A549 (cell line): ENCODE results near the gene LMOD1. TPM values are rescaled to one million over a fixed set of nuclear protein-coding genes. Genes with fewer than 3 reads are reported as not detected.

Source experiments
- ATAC-seq, 2 experiments: fragments of 200-7000 bp in 1 of 2; fragments of >200 bp in 1 of 2; cut with Nextera tagmentation in 1 of 2; cut with Tn5 transposase in 1 of 2; 3 replicates each; pipeline versions ENCODE4 v1.8.0 to v1.9.1; 2018 to 2020; ENCODE audit warnings: mild to moderate bottlenecking in 1 of 2, moderate library complexity in 1 of 2
- CTCF ChIA-PET: fragments of 300-600 bp; sonication (Branson Sonifier 250); formaldehyde crosslinking; extraction: SDS; loops from one replicate; lab custom pipeline; 2021; ENCODE audit warnings: antibody characterized with exemption, inconsistent platforms; lab: Yijun Ruan, JAX
- POLR2A ChIA-PET: fragments of 350-600 bp; formaldehyde crosslinking; extraction: SDS; loops from one replicate; lab custom pipeline; 2021; ENCODE audit warnings: antibody characterized with exemption, inconsistent platforms; lab: Yijun Ruan, JAX
- DNase-seq, 2 experiments: peaks; one replicate each; pipeline versions ENCODE4 v3.0.0 to v3.0.0-alpha.2; 2011 to 2016; ENCODE audit warnings: low read depth in 1 of 2, low spot score in 1 of 2
- FAIRE-seq: peaks from 2 replicates; lab custom pipeline; 2011; peaks lifted over from hg19 to GRCh38; lab: Jason Lieb, UNC
- H3K27ac ChIP-seq, 2 experiments: fragments of >200 bp; sonication (Bioruptor Twin); formaldehyde crosslinking; 3 replicates each; pipeline ENCODE4 v1.5.1; 2016 to 2017
- H3K4me1 ChIP-seq: fragments of >200 bp; sonication (Bioruptor Twin); formaldehyde crosslinking; 3 replicates; pipeline ENCODE4 v1.6.1; 2016
- H3K4me2 ChIP-seq: fragments of >200 bp; sonication (Bioruptor Twin); formaldehyde crosslinking; 3 replicates; pipeline ENCODE4 v1.6.1; 2016
- H3K4me3 ChIP-seq: fragments of >200 bp; sonication (Bioruptor Twin); formaldehyde crosslinking; 3 replicates; pipeline ENCODE4 v1.5.1; 2016
- H3K9me3 ChIP-seq: fragments of >200 bp; sonication (Bioruptor Twin); formaldehyde crosslinking; 3 replicates; pipeline ENCODE4 v1.6.1; 2016
- BHLHE40 ChIP-seq: IDR thresholded peaks from 2 replicates; pipeline ENCODE4 v1.6.1; 2012; ENCODE audit warnings: low read depth, low read length, inconsistent platforms
- CHD4 ChIP-seq: fragments of 200-600 bp; sonication (generic); IDR thresholded peaks from 2 replicates; pipeline ENCODE4 v1.6.1; 2016; ENCODE audit warnings: antibody characterized with exemption, mild to moderate bottlenecking, borderline replicate concordance
- CTCF ChIP-seq: fragments of >200 bp; sonication (Bioruptor Twin); formaldehyde crosslinking; IDR thresholded peaks from 3 replicates; pipeline ENCODE4 v1.5.1; 2016
- FOSB ChIP-seq: fragments of 250-450 bp; sonication (Bioruptor Pico); IDR thresholded peaks from 2 replicates; pipeline ENCODE4 v1.5.0; 2020; ENCODE audit warnings: mild to moderate bottlenecking, moderate library complexity
- FOXS1 ChIP-seq: fragments of 250-450 bp; sonication (Bioruptor Pico); IDR thresholded peaks from 2 replicates; pipeline ENCODE4 v1.5.0; 2020; ENCODE audit warnings: mild to moderate bottlenecking, moderate library complexity
- GATA3 ChIP-seq: IDR thresholded peaks from 2 replicates; pipeline ENCODE4 v1.6.1; 2012; ENCODE audit warnings: borderline replicate concordance
- HES2 ChIP-seq: fragments of >200 bp; sonication (Bioruptor Twin); formaldehyde crosslinking; IDR thresholded peaks from 2 replicates; pipeline ENCODE4 v1.6.1; 2016
- HEYL ChIP-seq: fragments of 250-450 bp; sonication (Bioruptor Pico); IDR thresholded peaks from 2 replicates; pipeline ENCODE4 v1.8.0; 2021; ENCODE audit warnings: mild to moderate bottlenecking, moderate library complexity
- HOXB5 ChIP-seq: fragments of 250-450 bp; sonication (Bioruptor Pico); IDR thresholded peaks from 2 replicates; pipeline ENCODE4 v1.5.0; 2020; ENCODE audit warnings: mild to moderate bottlenecking, moderate library complexity
- JUNB ChIP-seq: fragments of >200 bp; sonication (Bioruptor Twin); formaldehyde crosslinking; IDR thresholded peaks from 2 replicates; pipeline ENCODE4 v1.6.1; 2016
- MAFK ChIP-seq: fragments of 450-650 bp; IDR thresholded peaks from 2 replicates; pipeline ENCODE4 v1.6.1; 2014; ENCODE audit not compliant: partially characterized antibody
- MYC ChIP-seq: IDR thresholded peaks from 2 replicates; pipeline ENCODE4 v1.6.1; 2012; ENCODE audit warnings: mild to moderate bottlenecking, inconsistent platforms, low read length, improper control_type of control experiment, borderline replicate concordance
- PBX3 ChIP-seq: IDR thresholded peaks from 2 replicates; pipeline ENCODE4 v1.6.1; 2012
- POLR2A ChIP-seq: IDR thresholded peaks from 2 replicates; pipeline ENCODE4 v1.6.1; 2012; ENCODE audit warnings: mild to moderate bottlenecking, low read length
- POLR2AphosphoS2 ChIP-seq: conservative IDR thresholded peaks from 2 replicates; pipeline ENCODE4 v1.6.1; 2012; ENCODE audit warnings: low read length, improper control_type of control experiment, inconsistent platforms
- SMC3 ChIP-seq: fragments of >200 bp; sonication (Bioruptor Twin); formaldehyde crosslinking; IDR thresholded peaks from 3 replicates; pipeline ENCODE4 v1.6.1; 2018; ENCODE audit warnings: inconsistent platforms
- WGBS: methylation state at CpG from one replicate; pipeline ENCODE4 v1.1.6; 2017; ENCODE audit errors: missing lambda C conversion rate; 5-methylcytosine and 5-hydroxymethylcytosine counted together
- polyA plus RNA-seq, 4 experiments: library from polyadenylated mRNA; depleted of rRNA in 3 of 4; stranded (reverse); fragments of >200 nt; fragmentation: RNase III in 1 of 4; extraction: RNeasy Plus Mini Kit Qiagen cat#74134 plus additional on column Dnase treatment in 1 of 4; gene quantifications; 2 replicates in 3 of 4; 3 replicates in 1 of 4; pipeline ENCODE4 v1.2.3, GENCODE V29; 2011 to 2017
- TF ChIP-seq, protein P1 (sequence below): fragments of 200-600 bp; sonication (generic); IDR thresholded peaks from 2 replicates; pipeline ENCODE4 v1.6.1; 2016; ENCODE audit warnings: antibody characterized with exemption, mild to moderate bottlenecking, moderate library complexity
- TF ChIP-seq, protein P2 (sequence below): IDR thresholded peaks from 2 replicates; pipeline ENCODE4 v1.6.1; 2012; ENCODE audit warnings: low read depth, borderline replicate concordance
- TF ChIP-seq, protein P3 (sequence below): fragments of 250-450 bp; sonication (Bioruptor Pico); IDR thresholded peaks from 2 replicates; pipeline ENCODE4 v1.5.0; 2021; ENCODE audit warnings: mild to moderate bottlenecking, moderate library complexity, borderline replicate concordance

The LMOD1 gene
- polyA plus RNA-seq, 2 of the 4 experiments (the other 2 are of a cell fraction): not detected

- FAIRE-seq: no peak
- CTCF ChIA-PET: interaction anchor here (0.6 to 17.1 kb wide), 7 partner anchors 10 to 353 kb away, joined by 3 to 855 read pairs (median 124); partner anchors contain the start of genes RNPEP and TIMM17A
- TF ChIP-seq, protein P1, sequence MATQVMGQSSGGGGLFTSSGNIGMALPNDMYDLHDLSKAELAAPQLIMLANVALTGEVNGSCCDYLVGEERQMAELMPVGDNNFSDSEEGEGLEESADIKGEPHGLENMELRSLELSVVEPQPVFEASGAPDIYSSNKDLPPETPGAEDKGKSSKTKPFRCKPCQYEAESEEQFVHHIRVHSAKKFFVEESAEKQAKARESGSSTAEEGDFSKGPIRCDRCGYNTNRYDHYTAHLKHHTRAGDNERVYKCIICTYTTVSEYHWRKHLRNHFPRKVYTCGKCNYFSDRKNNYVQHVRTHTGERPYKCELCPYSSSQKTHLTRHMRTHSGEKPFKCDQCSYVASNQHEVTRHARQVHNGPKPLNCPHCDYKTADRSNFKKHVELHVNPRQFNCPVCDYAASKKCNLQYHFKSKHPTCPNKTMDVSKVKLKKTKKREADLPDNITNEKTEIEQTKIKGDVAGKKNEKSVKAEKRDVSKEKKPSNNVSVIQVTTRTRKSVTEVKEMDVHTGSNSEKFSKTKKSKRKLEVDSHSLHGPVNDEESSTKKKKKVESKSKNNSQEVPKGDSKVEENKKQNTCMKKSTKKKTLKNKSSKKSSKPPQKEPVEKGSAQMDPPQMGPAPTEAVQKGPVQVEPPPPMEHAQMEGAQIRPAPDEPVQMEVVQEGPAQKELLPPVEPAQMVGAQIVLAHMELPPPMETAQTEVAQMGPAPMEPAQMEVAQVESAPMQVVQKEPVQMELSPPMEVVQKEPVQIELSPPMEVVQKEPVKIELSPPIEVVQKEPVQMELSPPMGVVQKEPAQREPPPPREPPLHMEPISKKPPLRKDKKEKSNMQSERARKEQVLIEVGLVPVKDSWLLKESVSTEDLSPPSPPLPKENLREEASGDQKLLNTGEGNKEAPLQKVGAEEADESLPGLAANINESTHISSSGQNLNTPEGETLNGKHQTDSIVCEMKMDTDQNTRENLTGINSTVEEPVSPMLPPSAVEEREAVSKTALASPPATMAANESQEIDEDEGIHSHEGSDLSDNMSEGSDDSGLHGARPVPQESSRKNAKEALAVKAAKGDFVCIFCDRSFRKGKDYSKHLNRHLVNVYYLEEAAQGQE: no peak
- TF ChIP-seq HOXB5: no peak
- no peak for TF ChIP-seq JUNB
- TF ChIP-seq, protein P2, sequence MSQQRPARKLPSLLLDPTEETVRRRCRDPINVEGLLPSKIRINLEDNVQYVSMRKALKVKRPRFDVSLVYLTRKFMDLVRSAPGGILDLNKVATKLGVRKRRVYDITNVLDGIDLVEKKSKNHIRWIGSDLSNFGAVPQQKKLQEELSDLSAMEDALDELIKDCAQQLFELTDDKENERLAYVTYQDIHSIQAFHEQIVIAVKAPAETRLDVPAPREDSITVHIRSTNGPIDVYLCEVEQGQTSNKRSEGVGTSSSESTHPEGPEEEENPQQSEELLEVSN: no peak
- no peak for TF ChIP-seq POLR2AphosphoS2
- TF ChIP-seq CTCF: no peak
- no peak for TF ChIP-seq FOSB
- no peak for TF ChIP-seq MAFK
- TF ChIP-seq, protein P3, sequence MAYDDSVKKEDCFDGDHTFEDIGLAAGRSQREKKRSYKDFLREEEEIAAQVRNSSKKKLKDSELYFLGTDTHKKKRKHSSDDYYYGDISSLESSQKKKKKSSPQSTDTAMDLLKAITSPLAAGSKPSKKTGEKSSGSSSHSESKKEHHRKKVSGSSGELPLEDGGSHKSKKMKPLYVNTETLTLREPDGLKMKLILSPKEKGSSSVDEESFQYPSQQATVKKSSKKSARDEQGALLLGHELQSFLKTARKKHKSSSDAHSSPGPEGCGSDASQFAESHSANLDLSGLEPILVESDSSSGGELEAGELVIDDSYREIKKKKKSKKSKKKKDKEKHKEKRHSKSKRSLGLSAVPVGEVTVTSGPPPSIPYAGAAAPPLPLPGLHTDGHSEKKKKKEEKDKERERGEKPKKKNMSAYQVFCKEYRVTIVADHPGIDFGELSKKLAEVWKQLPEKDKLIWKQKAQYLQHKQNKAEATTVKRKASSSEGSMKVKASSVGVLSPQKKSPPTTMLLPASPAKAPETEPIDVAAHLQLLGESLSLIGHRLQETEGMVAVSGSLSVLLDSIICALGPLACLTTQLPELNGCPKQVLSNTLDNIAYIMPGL: no peak
- TF ChIP-seq GATA3: no peak
- no peak for TF ChIP-seq HEYL (CRISPR knock-in tag)
- no peak for TF ChIP-seq BHLHE40
- TF ChIP-seq SMC3: no peak
- TF ChIP-seq POLR2A: no peak
- no peak for TF ChIP-seq FOXS1 (CRISPR knock-in tag)
- no peak for TF ChIP-seq HES2
- TF ChIP-seq MYC: no peak
- TF ChIP-seq PBX3: no peak
- no peak for TF ChIP-seq CHD4
- TF ChIP-seq, all 56 proteins: peak for 0
These were observed 56.1 kb downstream of the LMOD1 start for GRCh38 chr1:201890223-201890622.

More at GRCh38 chr1:201890223-201890622, 56.1 kb downstream of the LMOD1 start:
- POLR2A ChIA-PET: no interaction called here
- H3K9me3 ChIP-seq: no peaks in the 10 kb centered on the region
- no peak overlapping the region for H3K4me2 ChIP-seq
- peaks cover 19% of the 10 kb centered on the region for H3K4me1 ChIP-seq
- no peak overlapping the region for H3K27ac ChIP-seq
- no peak overlapping the region for H3K4me3 ChIP-seq
- DNase-seq: no peak
- 92% methylated on average over 7 of the region's 7 CpGs for WGBS
- no peak for ATAC-seq
